SJCRH30 (cell line): Measurements from ENCODE around the gene LMLN. TPM values are rescaled to one million over a fixed set of nuclear protein-coding genes. Genes with fewer than 3 reads are reported as not detected.
"Not testable (repeated sequence)": the region's sequence is repeated elsewhere in the genome, so short reads cannot be mapped to it uniquely, and the experiment has no call there.

Source experiments
- DNase-seq, 2 experiments: peaks; one replicate each; pipeline ENCODE4 v3.0.0-alpha.2; 2015 to 2020
- H3K27ac ChIP-seq: fragments of 250-450 bp; sonication (Bioruptor Pico); 2 replicates; pipeline ENCODE4 v1.5.1; 2020; ENCODE audit warnings: mild to moderate bottlenecking, moderate library complexity
- H3K27me3 ChIP-seq: fragments of 250-450 bp; sonication (Bioruptor Pico); 2 replicates; pipeline ENCODE4 v1.5.1; 2020; ENCODE audit warnings: mild to moderate bottlenecking, moderate library complexity
- H3K36me3 ChIP-seq: fragments of 250-450 bp; sonication (Bioruptor Pico); 2 replicates; pipeline ENCODE4 v1.5.1; 2020; ENCODE audit warnings: mild to moderate bottlenecking, moderate library complexity
- H3K4me1 ChIP-seq: fragments of 250-450 bp; sonication (Bioruptor Pico); 2 replicates; pipeline ENCODE4 v1.5.1; 2020; ENCODE audit warnings: mild to moderate bottlenecking, moderate library complexity
- H3K4me3 ChIP-seq: fragments of 250-450 bp; sonication (Bioruptor Pico); 2 replicates; pipeline ENCODE4 v1.5.1; 2020; ENCODE audit warnings: mild to moderate bottlenecking, moderate library complexity
- H3K9me3 ChIP-seq: fragments of 250-450 bp; sonication (Bioruptor Pico); replicated peaks from 2 replicates; pipeline ENCODE4 v1.5.1; 2020; ENCODE audit warnings: mild to moderate bottlenecking, moderate library complexity
- total RNA-seq: library from RNA; depleted of rRNA; stranded (reverse); fragments of >200 nt; shearing (Covaris generic); gene quantifications from 2 replicates; pipeline ENCODE4 v1.2.3, GENCODE V29; 2014

The LMLN gene
- total RNA-seq, 1 experiment from 2014 or later, result 0.73 TPM

GRCh38 chr3:197967337-197967989 is 7.4 kb downstream of the LMLN start:
- H3K4me1 ChIP-seq, H3K36me3 ChIP-seq, H3K9me3 ChIP-seq, H3K27ac ChIP-seq, DNase-seq, H3K27me3 ChIP-seq, H3K4me3 ChIP-seq: not testable (repeated sequence)

- DNase-seq, result no peak
- no peaks in the 10 kb centered on the region for H3K27me3 ChIP-seq
- no peak overlapping the region for H3K27ac ChIP-seq
- H3K4me1 ChIP-seq, result no peaks in the 10 kb centered on the region
- no peak overlapping the region for H3K4me3 ChIP-seq
- no peaks in the 10 kb centered on the region for H3K36me3 ChIP-seq
- H3K9me3 ChIP-seq, result peaks cover 6% of the 10 kb centered on the region; the same call in 1 of the 2 replicates
Observed at GRCh38 chr3:197970588-197970987, 10.6 kb downstream of the LMLN start.

GRCh38 chr3:197974016-197974415 is 14.0 kb downstream of the LMLN start:
- DNase-seq, result no peak
- Histone ChIP-seq H3K4me1 (no peaks in the 10 kb centered on the region), H3K27me3 (no peaks in the 10 kb centered on the region), H3K9me3 (0 out of 2 replicates have a peak, but pooled peaks cover 3% of the 10 kb centered on the region), H3K36me3 (no peaks in the 10 kb centered on the region), H3K4me3 (no peak overlapping the region), H3K27ac (no peak overlapping the region)

- Histone ChIP-seq H3K27ac (no peak overlapping the region), H3K4me3 (no peak overlapping the region), H3K9me3 (0 out of 2 replicates have a peak, but pooled peaks cover 3% of the 10 kb centered on the region), H3K4me1 (no peaks in the 10 kb centered on the region), H3K27me3 (no peaks in the 10 kb centered on the region), H3K36me3 (no peaks in the 10 kb centered on the region)
- no peak for DNase-seq
Observed at GRCh38 chr3:197975311-197975710, 15.3 kb downstream of the LMLN start.

GRCh38 chr3:197983076-197983475 is 23.1 kb downstream of the LMLN start:
- Histone ChIP-seq H3K36me3 (no peaks in the 10 kb centered on the region), H3K4me3 (no peak overlapping the region), H3K27me3 (no peaks in the 10 kb centered on the region), H3K27ac (no peak overlapping the region), H3K9me3 (no peaks in the 10 kb centered on the region), H3K4me1 (no peaks in the 10 kb centered on the region)
- no peak for DNase-seq

- no peak overlapping the region for H3K4me3 ChIP-seq
- H3K36me3 ChIP-seq, result no peaks in the 10 kb centered on the region
- H3K27ac ChIP-seq, result no peak overlapping the region
- DNase-seq, result no peak
- H3K4me1 ChIP-seq, result no peaks in the 10 kb centered on the region
- H3K27me3 ChIP-seq, result no peaks in the 10 kb centered on the region
- H3K9me3 ChIP-seq, result no peaks in the 10 kb centered on the region
Observed at GRCh38 chr3:197989651-197990050, 29.6 kb downstream of the LMLN start.

GRCh38 chr3:197994736-197995135 is 34.7 kb downstream of the LMLN start:
- H3K27me3 ChIP-seq, result no peaks in the 10 kb centered on the region
- no peak overlapping the region for H3K4me3 ChIP-seq
- H3K9me3 ChIP-seq, result no peaks in the 10 kb centered on the region
- H3K4me1 ChIP-seq, result no peaks in the 10 kb centered on the region
- no peak for DNase-seq
- no peak overlapping the region for H3K27ac ChIP-seq
- H3K36me3 ChIP-seq, result no peaks in the 10 kb centered on the region

GRCh38 chr3:197996855-197997254 is 36.8 kb downstream of the LMLN start:
- Histone ChIP-seq H3K4me1 (no peaks in the 10 kb centered on the region), H3K36me3 (no peaks in the 10 kb centered on the region), H3K4me3 (no peak overlapping the region), H3K27me3 (no peaks in the 10 kb centered on the region), H3K9me3 (no peaks in the 10 kb centered on the region), H3K27ac (no peak overlapping the region)
- no peak for DNase-seq

GRCh38 chr3:197997936-197998335 is 37.9 kb downstream of the LMLN start:
- no peaks in the 10 kb centered on the region for H3K4me1 ChIP-seq
- H3K27ac ChIP-seq, result no peak overlapping the region
- no peaks in the 10 kb centered on the region for H3K9me3 ChIP-seq
- DNase-seq, result no peak
- no peaks in the 10 kb centered on the region for H3K36me3 ChIP-seq
- H3K27me3 ChIP-seq, result no peaks in the 10 kb centered on the region
- H3K4me3 ChIP-seq, result no peak overlapping the region

- Histone ChIP-seq H3K9me3 (no peaks in the 10 kb centered on the region), H3K4me1 (no peaks in the 10 kb centered on the region), H3K4me3 (no peak overlapping the region), H3K27me3 (no peaks in the 10 kb centered on the region), H3K36me3 (no peaks in the 10 kb centered on the region), H3K27ac (no peak overlapping the region)
- DNase-seq, result no peak
Observed at GRCh38 chr3:198017090-198017489, 57.1 kb downstream of the LMLN start.

GRCh38 chr3:198018416-198018815 is 58.4 kb downstream of the LMLN start:
- no peaks in the 10 kb centered on the region for H3K9me3 ChIP-seq
- H3K27me3 ChIP-seq, result no peaks in the 10 kb centered on the region
- no peaks in the 10 kb centered on the region for H3K36me3 ChIP-seq
- H3K4me3 ChIP-seq, result no peak overlapping the region
- no peak for DNase-seq
- no peak overlapping the region for H3K27ac ChIP-seq
- H3K4me1 ChIP-seq, result no peaks in the 10 kb centered on the region

- H3K4me1 ChIP-seq, result no peaks in the 10 kb centered on the region
- no peaks in the 10 kb centered on the region for H3K27me3 ChIP-seq
- H3K27ac ChIP-seq, result no peak overlapping the region
- no peaks in the 10 kb centered on the region for H3K9me3 ChIP-seq
- no peaks in the 10 kb centered on the region for H3K36me3 ChIP-seq
- no peak overlapping the region for H3K4me3 ChIP-seq
- DNase-seq, result no peak
Observed at GRCh38 chr3:198019115-198019514, 59.1 kb downstream of the LMLN start.

- H3K4me3 ChIP-seq, result no peak overlapping the region
- no peak overlapping the region for H3K27ac ChIP-seq
Observed at GRCh38 chr3:198021320-198021719, 61.3 kb downstream of the LMLN start.

GRCh38 chr3:198022604-198023003 is 62.6 kb downstream of the LMLN start:
- no peak for DNase-seq
- no peaks in the 10 kb centered on the region for H3K9me3 ChIP-seq
- H3K36me3 ChIP-seq, result no peaks in the 10 kb centered on the region
- H3K27me3 ChIP-seq, result no peaks in the 10 kb centered on the region
- no peak overlapping the region for H3K27ac ChIP-seq
- H3K4me1 ChIP-seq, result no peaks in the 10 kb centered on the region
- no peak overlapping the region for H3K4me3 ChIP-seq

More at GRCh38 chr3:198021320-198021719, 61.3 kb downstream of the LMLN start:
- Histone ChIP-seq H3K9me3 (no peaks in the 10 kb centered on the region), H3K4me1 (no peaks in the 10 kb centered on the region), H3K36me3 (no peaks in the 10 kb centered on the region), H3K27me3 (no peaks in the 10 kb centered on the region)
- no peak for DNase-seq

GRCh38 chr3:198025644-198026043 is 65.6 kb downstream of the LMLN start:
- no peaks in the 10 kb centered on the region for H3K27me3 ChIP-seq
- peaks cover 4% of the 10 kb centered on the region; the same call in 1 of the 2 replicates for H3K4me1 ChIP-seq
- H3K4me3 ChIP-seq, result no peak overlapping the region
- H3K36me3 ChIP-seq, result no peaks in the 10 kb centered on the region
- DNase-seq, result no peak
- no peaks in the 10 kb centered on the region for H3K9me3 ChIP-seq
- no peak overlapping the region for H3K27ac ChIP-seq

- H3K4me1 ChIP-seq, result peaks cover 4% of the 10 kb centered on the region; the same call in 1 of the 2 replicates
Observed at GRCh38 chr3:198026620-198027019, 66.6 kb downstream of the LMLN start.

More at GRCh38 chr3:198026620-198027019, 66.6 kb downstream of the LMLN start:
- H3K9me3 ChIP-seq, result no peaks in the 10 kb centered on the region
- H3K36me3 ChIP-seq, result no peaks in the 10 kb centered on the region
- DNase-seq, result no peak
- no peak overlapping the region for H3K27ac ChIP-seq
- H3K27me3 ChIP-seq, result no peaks in the 10 kb centered on the region
- no peak overlapping the region for H3K4me3 ChIP-seq
